ENCODE data around the gene RAPH1.

The RAPH1 gene

GRCh38 chr2:203567691-203568090 is 32.6 kb upstream of the RAPH1 start:
- Histone ChIP-seq H4K91ac (ENCODE audit: low read depth, low read length) (no peak overlapping the region), H3K9ac (ENCODE audit: low read length) (no peak overlapping the region), H3K79me2 (ENCODE audit: control insufficient read depth, insufficient read depth, low read length, poor library complexity) (no peaks in the 10 kb centered on the region), H3K14ac (ENCODE audit: low read length) (no peak overlapping the region), H3K79me1 (ENCODE audit: low read length) (no peaks in the 10 kb centered on the region), H3K18ac (ENCODE audit: low read length) (no peak overlapping the region), H3K27me3 (ENCODE audit: insufficient read depth, low read length) (no peaks in the 10 kb centered on the region), H2BK12ac (ENCODE audit: low read length) (no peak overlapping the region), H3K27ac (ENCODE audit: low read depth, low read length) (no peak overlapping the region), H3K23ac (ENCODE audit: low read length) (no peak overlapping the region), H3K4me1 (ENCODE audit: control insufficient read depth in 1 of 2, insufficient read depth in 2 of 2, low read length in 2 of 2) (no peaks in the 10 kb centered on the region), H3K9me3 (ENCODE audit: insufficient read depth, low read depth, low read length) (no peaks in the 10 kb centered on the region), H3K4me3 (ENCODE audit: low read depth, low read length) (no peak overlapping the region), H2AK5ac (ENCODE audit: low read length) (no peak overlapping the region), H2BK120ac (ENCODE audit: insufficient read depth, low read length, poor library complexity) (no peak overlapping the region), H3K36me3 (ENCODE audit: control insufficient read depth in 1 of 2, insufficient read depth in 2 of 2, low read length in 2 of 2) (no peaks in the 10 kb centered on the region), H2AFZ (ENCODE audit: insufficient read depth, low read length, poor library complexity) (no peak overlapping the region), H4K12ac (ENCODE audit: low read depth, low read length) (no peak overlapping the region), H3K4me2 (ENCODE audit: low read length) (no peak overlapping the region), H2BK5ac (ENCODE audit: low read depth, low read length, poor library complexity) (no peak overlapping the region), H4K8ac (ENCODE audit: low read depth, low read length) (no peak overlapping the region), H3K4ac (ENCODE audit: low read depth, low read length) (no peak overlapping the region)
- DNase-seq = no peak
- WGBS (ENCODE audit: extremely low coverage, insufficient coverage, insufficient read length) = no CpG with 5 or more reads among the region's 1 CpG

GRCh38 chr2:203566161-203566560 is 31.1 kb upstream of the RAPH1 start:
- WGBS (ENCODE audit: extremely low coverage, insufficient coverage, insufficient read length) = no CpG with 5 or more reads among the region's 4 CpGs
- no peaks in the 10 kb centered on the region for H3K79me1 ChIP-seq (ENCODE audit: low read length)
- no peak overlapping the region for H2AFZ ChIP-seq (ENCODE audit: insufficient read depth, low read length, poor library complexity)
- no peak for DNase-seq
- H2BK12ac ChIP-seq (ENCODE audit: low read length) = no peak overlapping the region
- no peak overlapping the region for H3K27ac ChIP-seq (ENCODE audit: low read depth, low read length)
- H3K4ac ChIP-seq (ENCODE audit: low read depth, low read length) = no peak overlapping the region
- H2AK5ac ChIP-seq (ENCODE audit: low read length) = no peak overlapping the region
- no peak overlapping the region for H3K18ac ChIP-seq (ENCODE audit: low read length)
- H3K36me3 ChIP-seq (ENCODE audit: control insufficient read depth in 1 of 2, insufficient read depth in 2 of 2, low read length in 2 of 2) = no peaks in the 10 kb centered on the region
- no peak overlapping the region for H3K4me2 ChIP-seq (ENCODE audit: low read length)
- no peaks in the 10 kb centered on the region for H3K4me1 ChIP-seq (ENCODE audit: control insufficient read depth in 1 of 2, insufficient read depth in 2 of 2, low read length in 2 of 2)
- H3K9ac ChIP-seq (ENCODE audit: low read length) = no peak overlapping the region
- no peak overlapping the region for H2BK5ac ChIP-seq (ENCODE audit: low read depth, low read length, poor library complexity)
- no peaks in the 10 kb centered on the region for H3K79me2 ChIP-seq (ENCODE audit: control insufficient read depth, insufficient read depth, low read length, poor library complexity)
- H3K4me3 ChIP-seq (ENCODE audit: low read depth, low read length) = no peak overlapping the region
- H4K8ac ChIP-seq (ENCODE audit: low read depth, low read length) = no peak overlapping the region
- no peak overlapping the region for H4K12ac ChIP-seq (ENCODE audit: low read depth, low read length)
- H3K23ac ChIP-seq (ENCODE audit: low read length) = no peak overlapping the region
- H3K9me3 ChIP-seq (ENCODE audit: insufficient read depth, low read depth, low read length) = no peaks in the 10 kb centered on the region
- no peaks in the 10 kb centered on the region for H3K27me3 ChIP-seq (ENCODE audit: insufficient read depth, low read length)
- no peak overlapping the region for H4K91ac ChIP-seq (ENCODE audit: low read depth, low read length)
- no peak overlapping the region for H3K14ac ChIP-seq (ENCODE audit: low read length)
- H2BK120ac ChIP-seq (ENCODE audit: insufficient read depth, low read length, poor library complexity) = no peak overlapping the region

DNA sequence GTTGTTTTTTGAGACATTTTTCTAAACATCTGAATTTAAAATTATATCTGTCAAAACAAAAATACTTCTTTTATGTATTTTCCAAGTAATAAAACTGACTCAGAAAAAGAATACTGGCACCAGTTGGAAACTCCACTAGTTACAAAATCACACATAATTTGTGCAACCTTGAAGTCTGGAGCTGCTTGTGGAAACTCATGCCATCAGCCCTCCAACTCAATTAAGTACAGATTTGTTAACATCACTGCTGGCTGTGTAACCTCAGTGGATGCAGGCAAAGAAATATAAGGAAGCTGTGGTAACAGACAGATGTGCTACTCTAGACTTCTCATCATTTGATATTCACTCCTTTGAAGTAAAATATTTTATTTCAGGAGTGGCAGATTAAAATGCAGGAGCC is 30.0 kb upstream of the RAPH1 start:
- Histone ChIP-seq H3K4me3 (ENCODE audit: low read depth, low read length) (no peak overlapping the region), H3K27ac (ENCODE audit: low read depth, low read length) (no peak overlapping the region), H2AFZ (ENCODE audit: insufficient read depth, low read length, poor library complexity) (no peak overlapping the region), H2AK5ac (ENCODE audit: low read length) (no peak overlapping the region), H3K79me2 (ENCODE audit: control insufficient read depth, insufficient read depth, low read length, poor library complexity) (no peaks in the 10 kb centered on the region), H3K36me3 (ENCODE audit: control insufficient read depth in 1 of 2, insufficient read depth in 2 of 2, low read length in 2 of 2) (no peaks in the 10 kb centered on the region), H4K12ac (ENCODE audit: low read depth, low read length) (no peak overlapping the region), H3K18ac (ENCODE audit: low read length) (no peak overlapping the region), H3K27me3 (ENCODE audit: insufficient read depth, low read length) (no peaks in the 10 kb centered on the region), H3K14ac (ENCODE audit: low read length) (no peak overlapping the region), H4K91ac (ENCODE audit: low read depth, low read length) (no peak overlapping the region), H2BK12ac (ENCODE audit: low read length) (no peak overlapping the region), H3K23ac (ENCODE audit: low read length) (no peak overlapping the region), H2BK5ac (ENCODE audit: low read depth, low read length, poor library complexity) (no peak overlapping the region), H3K4me2 (ENCODE audit: low read length) (no peak overlapping the region), H2BK120ac (ENCODE audit: insufficient read depth, low read length, poor library complexity) (no peak overlapping the region), H3K79me1 (ENCODE audit: low read length) (no peaks in the 10 kb centered on the region), H3K9me3 (ENCODE audit: insufficient read depth, low read depth, low read length) (no peaks in the 10 kb centered on the region), H4K8ac (ENCODE audit: low read depth, low read length) (no peak overlapping the region), H3K9ac (ENCODE audit: low read length) (no peak overlapping the region), H3K4ac (ENCODE audit: low read depth, low read length) (no peak overlapping the region), H3K4me1 (ENCODE audit: control insufficient read depth in 1 of 2, insufficient read depth in 2 of 2, low read length in 2 of 2) (no peaks in the 10 kb centered on the region)
- DNase-seq = no peak

GRCh38 chr2:203562268-203562667 is 27.2 kb upstream of the RAPH1 start:
- Histone ChIP-seq H3K9ac (ENCODE audit: low read length) (no peak overlapping the region), H4K12ac (ENCODE audit: low read depth, low read length) (no peak overlapping the region), H3K36me3 (ENCODE audit: control insufficient read depth in 1 of 2, insufficient read depth in 2 of 2, low read length in 2 of 2) (no peaks in the 10 kb centered on the region), H3K9me3 (ENCODE audit: insufficient read depth, low read depth, low read length) (no peaks in the 10 kb centered on the region), H4K91ac (ENCODE audit: low read depth, low read length) (no peak overlapping the region), H2BK12ac (ENCODE audit: low read length) (no peak overlapping the region), H3K23ac (ENCODE audit: low read length) (no peak overlapping the region), H3K79me2 (ENCODE audit: control insufficient read depth, insufficient read depth, low read length, poor library complexity) (no peaks in the 10 kb centered on the region), H3K14ac (ENCODE audit: low read length) (no peak overlapping the region), H3K79me1 (ENCODE audit: low read length) (no peaks in the 10 kb centered on the region), H2AK5ac (ENCODE audit: low read length) (no peak overlapping the region), H3K27ac (ENCODE audit: low read depth, low read length) (no peak overlapping the region), H2BK5ac (ENCODE audit: low read depth, low read length, poor library complexity) (no peak overlapping the region), H3K4ac (ENCODE audit: low read depth, low read length) (no peak overlapping the region), H3K4me3 (ENCODE audit: low read depth, low read length) (no peak overlapping the region), H3K27me3 (ENCODE audit: insufficient read depth, low read length) (no peaks in the 10 kb centered on the region), H2AFZ (ENCODE audit: insufficient read depth, low read length, poor library complexity) (no peak overlapping the region), H2BK120ac (ENCODE audit: insufficient read depth, low read length, poor library complexity) (no peak overlapping the region), H4K8ac (ENCODE audit: low read depth, low read length) (no peak overlapping the region), H3K18ac (ENCODE audit: low read length) (no peak overlapping the region), H3K4me2 (ENCODE audit: low read length) (no peak overlapping the region), H3K4me1 (ENCODE audit: control insufficient read depth in 1 of 2, insufficient read depth in 2 of 2, low read length in 2 of 2) (no peaks in the 10 kb centered on the region)
- DNase-seq = no peak
- WGBS (ENCODE audit: extremely low coverage, insufficient coverage, insufficient read length) = no CpG with 5 or more reads among the region's 2 CpGs

- Histone ChIP-seq H3K36me3 (ENCODE audit: control insufficient read depth in 1 of 2, insufficient read depth in 2 of 2, low read length in 2 of 2) (no peaks in the 10 kb centered on the region), H2BK5ac (ENCODE audit: low read depth, low read length, poor library complexity) (no peak overlapping the region), H3K79me2 (ENCODE audit: control insufficient read depth, insufficient read depth, low read length, poor library complexity) (no peaks in the 10 kb centered on the region), H3K27ac (ENCODE audit: low read depth, low read length) (no peak overlapping the region), H3K79me1 (ENCODE audit: low read length) (no peaks in the 10 kb centered on the region), H3K14ac (ENCODE audit: low read length) (no peak overlapping the region), H3K4me1 (ENCODE audit: control insufficient read depth in 1 of 2, insufficient read depth in 2 of 2, low read length in 2 of 2) (no peaks in the 10 kb centered on the region), H3K9me3 (ENCODE audit: insufficient read depth, low read depth, low read length) (no peaks in the 10 kb centered on the region), H3K18ac (ENCODE audit: low read length) (no peak overlapping the region), H4K12ac (ENCODE audit: low read depth, low read length) (no peak overlapping the region), H3K9ac (ENCODE audit: low read length) (no peak overlapping the region), H2AK5ac (ENCODE audit: low read length) (no peak overlapping the region), H3K4me2 (ENCODE audit: low read length) (no peak overlapping the region), H3K4me3 (ENCODE audit: low read depth, low read length) (no peak overlapping the region), H3K4ac (ENCODE audit: low read depth, low read length) (no peak overlapping the region), H3K23ac (ENCODE audit: low read length) (no peak overlapping the region), H2AFZ (ENCODE audit: insufficient read depth, low read length, poor library complexity) (no peak overlapping the region), H2BK120ac (ENCODE audit: insufficient read depth, low read length, poor library complexity) (no peak overlapping the region), H3K27me3 (ENCODE audit: insufficient read depth, low read length) (no peaks in the 10 kb centered on the region), H4K91ac (ENCODE audit: low read depth, low read length) (no peak overlapping the region), H4K8ac (ENCODE audit: low read depth, low read length) (no peak overlapping the region), H2BK12ac (ENCODE audit: low read length) (no peak overlapping the region)
- WGBS (ENCODE audit: extremely low coverage, insufficient coverage, insufficient read length) = no CpG with 5 or more reads among the region's 1 CpG
- DNase-seq = no peak
Measured at GRCh38 chr2:203559641-203560040, 24.5 kb upstream of the RAPH1 start.

All from trophoblast cell (in vitro differentiated cells and primary cell).